ENCODE measurements around the gene FBLIM1.

FBLIM1 gene, protein sequence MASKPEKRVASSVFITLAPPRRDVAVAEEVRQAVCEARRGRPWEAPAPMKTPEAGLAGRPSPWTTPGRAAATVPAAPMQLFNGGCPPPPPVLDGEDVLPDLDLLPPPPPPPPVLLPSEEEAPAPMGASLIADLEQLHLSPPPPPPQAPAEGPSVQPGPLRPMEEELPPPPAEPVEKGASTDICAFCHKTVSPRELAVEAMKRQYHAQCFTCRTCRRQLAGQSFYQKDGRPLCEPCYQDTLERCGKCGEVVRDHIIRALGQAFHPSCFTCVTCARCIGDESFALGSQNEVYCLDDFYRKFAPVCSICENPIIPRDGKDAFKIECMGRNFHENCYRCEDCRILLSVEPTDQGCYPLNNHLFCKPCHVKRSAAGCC

DNA sequence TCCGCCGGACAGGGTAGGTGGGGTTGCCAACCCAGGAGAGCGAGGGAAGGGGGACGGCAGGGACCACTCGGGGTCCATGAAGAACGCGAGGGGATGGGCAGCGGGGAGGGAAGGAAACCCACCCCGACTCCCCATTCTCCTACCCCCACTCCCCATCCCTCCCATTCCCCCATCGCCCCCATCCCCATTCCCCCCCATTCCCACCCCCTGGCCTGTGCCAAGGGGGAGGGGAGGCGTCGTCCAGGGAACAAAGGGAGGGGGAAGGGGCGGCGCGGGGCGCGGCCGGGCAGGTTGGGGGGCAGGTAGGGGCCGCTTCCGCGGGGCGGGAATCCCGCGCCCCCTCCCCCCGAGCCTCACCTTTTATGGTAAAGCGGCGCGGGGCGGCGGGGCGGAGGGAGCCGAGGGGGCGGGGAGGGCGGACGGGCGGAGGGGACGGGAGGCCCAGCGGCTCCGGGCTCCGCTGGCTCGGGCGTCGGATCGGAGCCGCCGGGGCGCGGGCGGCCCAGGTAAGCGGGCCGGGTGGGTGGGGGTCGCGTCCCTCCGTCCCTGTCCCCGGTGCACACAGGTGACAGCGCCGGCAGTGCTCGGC, at the start of gene FBLIM1:
Gene FBLIM1, plus strand, starts transcription at position 453 of the 589 bp plus-strand sequence. CDS start 6,189 bp downstream, outside the sequence.
- Mint-ChIP-seq H3K4me3 (peak within 1 kb of the TSS; percentile 70 to 78), H3K9me3 (no peaks in the 10 kb centered on the region), H3K36me3 (no peaks in the 10 kb centered on the region), H3K27me3 (peaks cover 56 to 69% of the 10 kb centered on the region in 2 donors), H3K4me1 (peaks cover 10 to 33% of the 10 kb centered on the region in 2 donors), H3K27ac (no peak within 1 kb of the TSS)
- ATAC-seq (replicated peaks): peak in 1 of 2 donors; percentile 23
- no peak for DNase-seq

DNA sequence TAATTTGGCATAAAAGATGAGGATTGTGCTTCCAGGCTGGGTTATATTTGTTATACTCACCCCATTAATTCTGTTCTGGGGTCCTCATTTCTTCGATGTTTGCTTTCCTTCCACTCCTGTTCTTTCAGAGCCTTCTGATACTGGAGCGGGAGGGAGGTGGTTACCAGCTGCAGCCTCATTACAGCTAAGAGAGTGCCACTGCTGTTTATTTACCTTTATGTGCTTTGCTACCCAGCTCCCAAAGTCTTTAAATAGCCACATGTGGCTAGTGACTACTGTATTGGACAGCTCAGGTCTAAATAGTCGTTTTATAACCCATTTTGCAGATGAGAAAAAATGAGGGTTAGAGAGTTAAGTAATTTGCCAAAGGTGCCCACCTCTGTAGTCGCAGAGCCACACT, 49.4 kb upstream of the FBLIM1 start:
- no peaks in the 10 kb centered on the region for H3K9me3 Mint-ChIP-seq
- H3K27me3 Mint-ChIP-seq: no peaks in the 10 kb centered on the region
- DNase-seq: no peak
- H3K4me3 Mint-ChIP-seq: no peak overlapping the region
- no peak overlapping the region for H3K27ac Mint-ChIP-seq
- peaks cover 17 to 27% of the 10 kb centered on the region in 2 donors for H3K36me3 Mint-ChIP-seq
- peaks cover 13 to 38% of the 10 kb centered on the region in 2 donors for H3K4me1 Mint-ChIP-seq
- no peak for ATAC-seq (replicated peaks)

DNA sequence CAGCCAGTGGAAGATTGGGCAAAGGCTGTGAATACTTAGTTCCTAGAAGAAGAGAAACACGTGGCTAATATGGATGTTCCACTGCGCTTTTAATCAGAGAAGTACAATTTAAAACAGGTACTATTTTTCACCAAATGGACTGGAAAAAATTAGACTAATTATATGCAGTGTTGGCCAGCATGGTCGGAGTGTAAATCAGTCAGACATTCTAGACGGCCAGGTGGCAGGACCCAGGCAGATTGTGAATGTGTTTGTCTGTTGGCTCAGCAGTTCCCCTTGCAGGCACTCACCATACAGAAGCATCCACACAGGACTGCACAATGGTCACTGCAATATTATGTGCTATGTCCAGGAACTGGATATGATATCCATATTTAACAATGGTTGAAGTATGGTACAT, 46.4 kb upstream of the FBLIM1 start:
- Mint-ChIP-seq H3K36me3 (peaks cover 14 to 16% of the 10 kb centered on the region in 2 donors), H3K4me1 (peaks cover 7 to 16% of the 10 kb centered on the region in 2 donors), H3K27ac (no peak overlapping the region), H3K27me3 (no peaks in the 10 kb centered on the region), H3K9me3 (no peaks in the 10 kb centered on the region), H3K4me3 (no peak overlapping the region)
- DNase-seq (no peak), ATAC-seq (replicated peaks) (peak in 1 of 2 donors; percentile 44)

DNA sequence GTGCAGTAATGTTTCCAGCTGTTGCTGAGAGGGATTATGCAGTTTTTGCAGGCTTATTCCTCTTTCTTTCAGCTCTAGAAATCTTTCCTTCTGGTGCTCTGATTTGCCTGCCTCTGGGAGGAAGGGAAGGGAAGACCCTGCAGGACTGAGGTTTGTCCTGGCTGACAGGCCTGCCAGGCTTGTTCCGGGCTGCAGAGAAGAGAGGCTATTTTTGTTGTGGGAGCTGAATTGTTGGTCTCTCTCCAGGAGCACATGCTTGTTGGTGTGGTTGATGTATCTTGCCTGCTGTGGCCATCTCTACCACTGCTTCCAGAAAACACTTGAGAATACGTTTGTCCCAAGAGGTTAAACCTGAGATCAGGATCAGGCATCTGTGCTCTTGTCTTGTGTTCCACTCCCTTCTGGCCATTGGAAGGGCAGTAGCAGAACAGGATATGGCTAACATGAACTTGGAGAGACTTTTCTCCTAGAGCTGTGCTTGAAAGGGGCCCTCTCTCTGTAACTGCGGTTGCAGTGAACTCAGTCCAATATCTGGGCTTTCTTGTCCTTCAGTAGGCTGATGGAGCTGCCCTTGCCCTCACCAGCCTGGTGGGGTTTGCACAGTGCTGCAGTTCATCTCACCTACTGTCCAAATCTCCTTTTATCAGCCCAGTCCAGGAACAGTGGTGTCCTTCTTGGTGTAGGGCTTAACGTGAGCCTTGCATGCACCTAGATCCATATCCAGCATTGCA, 44.0 kb upstream of the FBLIM1 start:
- Mint-ChIP-seq H3K27ac (peak overlapping the region; percentile 14), H3K9me3 (no peaks in the 10 kb centered on the region), H3K27me3 (no peaks in the 10 kb centered on the region), H3K4me1 (peaks cover 4 to 18% of the 10 kb centered on the region in 2 donors), H3K4me3 (no peak overlapping the region), H3K36me3 (peaks cover 13 to 27% of the 10 kb centered on the region in 2 donors)
- DNase-seq (no peak), ATAC-seq (replicated peaks) (no peak)

DNA sequence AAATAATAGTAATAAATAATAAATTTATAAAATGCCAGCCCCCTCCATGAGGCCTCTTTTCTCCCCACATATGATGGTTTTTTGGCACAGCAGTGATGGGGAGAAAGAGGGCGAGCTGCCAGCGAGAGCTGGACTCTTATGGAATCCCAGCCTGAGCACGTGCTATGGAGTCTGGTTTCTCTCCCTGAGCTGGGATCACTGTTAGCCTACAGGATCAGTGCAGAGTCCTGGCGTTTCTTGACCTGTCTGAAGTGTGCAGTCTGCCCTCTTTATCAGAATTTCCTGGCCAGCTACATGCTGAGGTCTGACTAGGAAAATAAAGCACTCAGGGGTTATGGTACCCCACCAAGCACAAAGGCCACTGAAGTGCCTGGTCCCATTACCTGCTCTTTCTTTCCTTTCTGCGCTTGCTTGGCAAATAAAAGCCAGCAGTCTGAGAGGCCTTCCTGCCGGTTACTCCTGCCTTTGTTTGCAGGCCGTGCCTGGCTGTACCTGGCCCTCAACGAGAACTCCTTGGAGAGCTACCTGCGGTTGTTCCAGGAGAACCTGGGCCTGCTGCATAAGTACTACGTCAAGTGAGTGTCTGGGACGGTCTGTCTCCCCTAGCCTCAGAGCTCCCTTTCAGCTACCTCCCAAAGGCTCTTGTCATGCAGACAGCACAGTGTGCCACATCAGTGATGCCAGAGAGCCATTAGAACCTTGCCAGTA, 41.0 kb upstream of the FBLIM1 start:
- no peaks in the 10 kb centered on the region for H3K27me3 Mint-ChIP-seq
- no peak overlapping the region for H3K27ac Mint-ChIP-seq
- ATAC-seq (replicated peaks) (no peak), DNase-seq (no peak)
- no peaks in the 10 kb centered on the region for H3K9me3 Mint-ChIP-seq
- H3K36me3 Mint-ChIP-seq: peaks cover 18 to 41% of the 10 kb centered on the region in 2 donors
- H3K4me1 Mint-ChIP-seq: peaks cover 2 to 11% of the 10 kb centered on the region in 2 donors
- H3K4me3 Mint-ChIP-seq: no peak overlapping the region

DNA sequence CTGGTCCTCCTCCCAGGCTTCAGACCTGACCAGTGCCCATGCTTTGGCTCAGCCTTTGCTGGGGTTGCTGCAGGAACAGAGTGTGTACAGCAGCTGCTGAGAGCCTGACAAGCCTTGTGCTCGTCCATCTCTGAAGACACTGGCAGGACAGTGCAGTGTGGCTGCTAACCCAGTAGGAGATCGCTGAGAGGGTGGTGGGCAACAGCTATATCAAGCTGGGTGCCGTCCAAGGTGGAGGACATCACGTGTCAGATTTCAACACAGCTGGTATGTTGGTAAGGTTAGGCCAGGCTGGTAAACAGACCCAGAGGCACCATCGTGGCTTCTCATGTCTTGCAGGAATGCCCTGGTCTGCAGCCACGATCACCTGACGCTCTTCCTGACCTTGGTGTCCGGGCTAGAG, 40.4 kb upstream of the FBLIM1 start:
- Mint-ChIP-seq H3K4me3 (no peak overlapping the region), H3K36me3 (peaks cover 21 to 46% of the 10 kb centered on the region in 2 donors), H3K4me1 (peaks cover 2 to 7% of the 10 kb centered on the region in 2 donors), H3K9me3 (no peaks in the 10 kb centered on the region), H3K27ac (no peak overlapping the region), H3K27me3 (no peaks in the 10 kb centered on the region)
- ATAC-seq (replicated peaks) (no peak), DNase-seq (no peak)

DNA sequence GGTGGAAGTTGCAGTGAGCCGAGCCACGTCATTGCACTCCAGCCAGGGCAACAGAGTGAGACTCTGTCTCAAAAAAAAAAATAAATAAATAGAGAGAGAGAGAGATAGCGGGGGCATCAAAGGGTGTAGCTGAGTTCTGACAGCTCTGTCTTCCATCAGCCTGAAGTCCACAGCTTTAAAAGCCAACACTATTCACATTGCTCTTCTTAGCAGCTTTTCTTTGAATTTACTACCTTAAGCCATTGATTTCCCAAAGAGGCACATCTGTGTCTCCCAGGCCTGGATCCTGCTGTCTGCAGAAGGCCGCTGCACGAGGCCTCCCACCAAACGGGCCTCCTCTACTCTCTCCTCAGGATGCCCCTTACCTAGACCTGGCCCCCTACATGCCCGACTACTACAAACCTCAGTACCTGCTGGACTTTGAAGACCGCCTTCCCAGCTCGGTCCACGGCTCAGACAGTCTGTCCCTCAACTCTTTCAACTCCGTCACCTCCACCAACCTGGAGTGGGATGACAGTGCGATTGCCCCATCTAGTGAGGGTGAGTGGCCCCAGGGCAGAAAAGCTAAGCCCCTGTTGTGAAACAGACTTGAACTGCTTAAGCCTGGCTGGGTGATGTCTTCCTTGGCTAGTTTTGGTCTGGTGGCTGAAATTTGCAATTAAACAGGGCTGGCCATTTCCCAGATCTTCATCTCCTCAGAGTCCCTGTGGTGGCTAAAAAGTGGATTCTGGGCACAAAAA, 39.0 kb upstream of the FBLIM1 start:
- no peak overlapping the region for H3K27ac Mint-ChIP-seq

DNA sequence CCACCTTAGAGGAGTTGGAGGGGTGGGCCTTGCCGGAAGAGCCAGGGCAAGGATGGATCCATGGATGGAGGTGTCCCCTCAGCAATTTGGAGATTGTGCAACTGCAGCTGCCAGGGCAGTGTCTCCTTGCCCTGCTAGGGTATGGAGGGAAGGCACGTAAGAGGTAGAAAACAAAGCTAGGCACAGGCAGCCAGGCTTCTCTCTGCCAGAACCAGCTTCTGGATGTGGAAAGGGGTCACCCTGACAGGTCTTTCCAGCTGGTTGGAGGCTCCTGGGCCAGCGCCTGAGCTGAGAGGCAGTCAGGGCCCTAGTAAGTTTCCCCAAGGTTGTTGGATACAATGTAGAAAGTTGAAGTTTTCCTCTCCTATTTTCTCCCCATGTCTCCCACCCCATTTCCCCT, 37.7 kb upstream of the FBLIM1 start:
- no peaks in the 10 kb centered on the region for H3K27me3 Mint-ChIP-seq
- no peaks in the 10 kb centered on the region for H3K9me3 Mint-ChIP-seq
- H3K4me3 Mint-ChIP-seq: no peak overlapping the region
- peaks cover 0 to 5% of the 10 kb centered on the region in 2 donors for H3K4me1 Mint-ChIP-seq
- ATAC-seq (replicated peaks) (no peak), DNase-seq (no peak)
- H3K36me3 Mint-ChIP-seq: peaks cover 27 to 50% of the 10 kb centered on the region in 2 donors
- peak overlapping the region; percentile 37 for H3K27ac Mint-ChIP-seq

More for the DNA sequence above, 39.0 kb upstream of the FBLIM1 start:
- DNase-seq: no peak
- Mint-ChIP-seq H3K4me1 (peaks cover 0 to 5% of the 10 kb centered on the region in 2 donors), H3K36me3 (peaks cover 24 to 43% of the 10 kb centered on the region in 2 donors), H3K4me3 (no peak overlapping the region), H3K27me3 (no peaks in the 10 kb centered on the region), H3K9me3 (no peaks in the 10 kb centered on the region)
- ATAC-seq (replicated peaks): no peak

DNA sequence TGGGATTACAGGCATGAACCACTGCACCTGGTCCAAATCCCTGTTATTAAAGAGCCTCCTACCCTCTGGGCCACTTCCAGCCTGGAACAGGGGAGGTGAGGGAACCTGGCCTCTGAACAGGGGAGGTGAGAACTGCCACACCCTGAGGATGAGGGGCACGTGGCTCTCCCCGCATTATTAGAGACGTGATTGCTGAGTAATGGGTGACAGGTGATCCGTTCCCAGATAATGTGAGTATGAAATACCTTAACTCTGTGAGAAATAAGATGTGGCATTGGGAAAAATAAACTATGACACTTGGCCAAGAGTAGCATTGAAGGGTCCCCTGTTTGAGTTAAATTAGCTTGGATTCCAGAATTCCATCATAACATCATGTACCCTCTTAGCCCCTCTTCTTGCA, 36.2 kb upstream of the FBLIM1 start:
- H3K4me1 Mint-ChIP-seq: peaks cover 0 to 5% of the 10 kb centered on the region in 2 donors
- H3K27me3 Mint-ChIP-seq: no peaks in the 10 kb centered on the region
- DNase-seq: no peak
- peaks cover 30 to 53% of the 10 kb centered on the region in 2 donors for H3K36me3 Mint-ChIP-seq
- H3K9me3 Mint-ChIP-seq: no peaks in the 10 kb centered on the region
- no peak overlapping the region for H3K27ac Mint-ChIP-seq
- no peak overlapping the region for H3K4me3 Mint-ChIP-seq
- ATAC-seq (replicated peaks): no peak

DNA sequence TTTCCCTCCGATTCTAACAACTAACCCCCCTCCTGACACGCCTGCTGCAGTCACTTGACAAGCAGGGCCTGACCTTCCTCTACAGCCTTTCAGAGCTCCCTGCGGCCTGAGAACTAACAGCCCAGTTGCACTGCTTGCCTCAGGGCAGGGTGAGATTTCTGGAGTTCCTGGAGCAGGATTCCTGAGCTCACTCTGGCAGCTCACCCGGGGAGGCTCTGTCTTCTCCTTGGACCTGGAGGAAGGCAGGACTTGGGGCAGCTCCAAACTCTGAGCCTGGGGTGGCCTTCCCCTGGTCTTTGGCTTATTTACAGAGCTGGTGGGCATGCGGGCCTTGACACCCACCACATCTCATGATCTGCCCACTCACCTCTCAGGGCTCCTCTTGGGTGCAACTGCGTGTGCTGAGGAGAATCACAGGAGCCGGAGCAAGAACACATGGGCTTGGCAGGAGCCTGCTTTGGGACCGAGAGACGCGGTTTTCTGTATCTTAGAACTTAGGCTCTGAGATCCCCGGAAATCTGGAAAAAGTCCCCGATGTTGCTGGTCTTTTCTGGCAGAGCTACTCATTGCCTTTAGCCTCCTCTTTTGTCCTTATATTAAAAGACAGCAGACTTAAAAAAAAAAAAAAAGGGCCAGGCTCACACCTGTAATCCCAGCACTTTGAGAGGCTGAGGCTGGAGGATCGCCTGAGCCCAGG, 35.6 kb upstream of the FBLIM1 start:
- DNase-seq (no peak), ATAC-seq (replicated peaks) (no peak)
- H3K36me3 Mint-ChIP-seq: peaks cover 33 to 55% of the 10 kb centered on the region in 2 donors
- H3K4me1 Mint-ChIP-seq: peaks cover 0 to 5% of the 10 kb centered on the region in 2 donors
- H3K27ac Mint-ChIP-seq: peak overlapping the region; percentile 27
- no peaks in the 10 kb centered on the region for H3K27me3 Mint-ChIP-seq
- H3K9me3 Mint-ChIP-seq: no peaks in the 10 kb centered on the region
- no peak overlapping the region for H3K4me3 Mint-ChIP-seq

DNA sequence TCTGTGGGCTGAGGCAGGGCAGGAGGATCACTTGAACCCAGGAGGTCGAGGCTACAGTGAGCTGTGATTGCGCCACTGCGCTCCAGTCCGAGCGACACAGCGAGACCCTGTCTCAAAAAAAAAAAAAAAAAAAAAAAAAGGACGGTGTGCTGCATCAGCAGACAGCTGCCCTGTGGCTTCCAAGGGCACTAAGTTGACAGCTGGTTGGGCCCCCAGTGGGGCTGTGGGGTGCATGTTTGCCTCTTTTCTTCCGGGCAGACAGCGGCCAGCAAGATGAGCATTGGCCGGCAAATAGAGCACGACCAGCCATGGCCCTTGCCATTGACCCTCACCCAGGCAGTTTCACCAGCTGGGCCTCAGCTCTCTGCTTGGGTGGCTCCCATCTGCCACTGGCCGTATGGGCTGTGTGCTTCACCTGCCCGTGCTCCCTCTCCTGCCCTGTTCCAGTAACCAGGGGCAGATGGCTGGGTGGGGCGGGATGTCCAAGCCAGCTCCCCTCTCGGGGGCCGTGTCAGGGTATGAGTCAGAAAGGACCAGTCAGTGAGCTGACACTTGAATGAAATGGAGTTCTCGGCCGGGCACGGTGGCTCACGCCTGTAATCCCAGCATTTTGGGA, 34.9 kb upstream of the FBLIM1 start:
- Mint-ChIP-seq H3K9me3 (no peaks in the 10 kb centered on the region), H3K27me3 (no peaks in the 10 kb centered on the region), H3K4me3 (no peak overlapping the region), H3K4me1 (peaks cover 0 to 5% of the 10 kb centered on the region in 2 donors), H3K27ac (no peak overlapping the region), H3K36me3 (peaks cover 39 to 54% of the 10 kb centered on the region in 2 donors)
- ATAC-seq (replicated peaks) (no peak), DNase-seq (no peak)

DNA sequence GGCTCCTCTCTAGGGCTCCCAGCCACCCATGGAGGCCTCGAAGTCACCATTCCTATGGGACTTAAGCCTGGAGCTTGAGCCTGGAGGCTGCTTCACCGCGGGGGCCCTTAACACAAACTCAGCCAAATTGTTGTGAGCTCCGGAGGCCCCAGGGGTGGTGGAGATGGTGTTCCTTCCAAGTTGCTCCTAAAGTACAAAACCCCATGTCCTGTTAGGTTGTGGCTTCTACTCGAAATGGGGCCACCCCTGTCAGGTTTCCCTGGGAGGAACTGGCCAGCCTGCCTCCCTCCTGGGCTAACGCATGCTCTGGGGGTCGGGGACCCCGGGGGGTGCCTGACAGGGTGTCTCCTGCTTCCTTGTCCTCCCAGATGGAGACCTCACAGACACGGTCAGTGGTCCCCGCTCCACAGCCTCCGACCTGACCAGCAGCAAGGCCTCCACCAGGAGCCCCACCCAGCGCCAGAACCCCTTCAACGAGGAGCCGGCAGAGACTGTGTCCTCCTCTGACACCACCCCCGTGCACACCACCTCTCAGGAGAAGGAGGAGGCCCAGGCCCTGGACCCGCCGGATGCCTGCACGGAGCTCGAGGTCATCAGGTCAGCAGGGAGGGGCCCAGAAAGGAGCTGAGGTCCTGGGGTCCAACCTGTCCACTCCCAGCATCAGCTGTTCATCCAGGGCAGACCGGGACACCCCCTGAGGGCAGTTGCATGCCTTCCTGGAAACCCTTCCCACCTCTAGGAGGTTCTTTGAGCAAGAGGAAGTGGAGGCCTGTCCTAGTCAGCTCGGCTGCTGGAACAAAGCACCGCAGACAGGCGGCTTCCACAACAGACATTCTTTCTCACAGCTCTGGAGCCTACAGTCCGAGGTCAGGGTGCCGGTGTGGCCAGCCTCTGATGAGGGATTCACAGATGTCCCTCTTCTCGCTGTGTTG, 33.4 kb upstream of the FBLIM1 start:
- Mint-ChIP-seq H3K4me1 (no peaks in the 10 kb centered on the region), H3K27me3 (no peaks in the 10 kb centered on the region), H3K4me3 (no peak overlapping the region), H3K27ac (peak overlapping the region; percentile 60), H3K9me3 (no peaks in the 10 kb centered on the region), H3K36me3 (peaks cover 42 to 56% of the 10 kb centered on the region in 2 donors)
- no peak for ATAC-seq (replicated peaks)
- no peak for DNase-seq
